HG03378 (cell line): ENCODE data around the gene MAN2A2.
A peak's percentile ranks its signal among the peaks of the same experiment; 100 is the strongest.

ENCODE experiments used
- ATAC-seq: cut with Tn5 transposase; IDR thresholded peaks from one replicate; pipeline ENCODE4 v1.9.1; 2021; ENCODE audit warnings: mild to moderate bottlenecking, moderate library complexity; ENCODE audit not compliant: unreplicated experiment

The MAN2A2 gene

DNA sequence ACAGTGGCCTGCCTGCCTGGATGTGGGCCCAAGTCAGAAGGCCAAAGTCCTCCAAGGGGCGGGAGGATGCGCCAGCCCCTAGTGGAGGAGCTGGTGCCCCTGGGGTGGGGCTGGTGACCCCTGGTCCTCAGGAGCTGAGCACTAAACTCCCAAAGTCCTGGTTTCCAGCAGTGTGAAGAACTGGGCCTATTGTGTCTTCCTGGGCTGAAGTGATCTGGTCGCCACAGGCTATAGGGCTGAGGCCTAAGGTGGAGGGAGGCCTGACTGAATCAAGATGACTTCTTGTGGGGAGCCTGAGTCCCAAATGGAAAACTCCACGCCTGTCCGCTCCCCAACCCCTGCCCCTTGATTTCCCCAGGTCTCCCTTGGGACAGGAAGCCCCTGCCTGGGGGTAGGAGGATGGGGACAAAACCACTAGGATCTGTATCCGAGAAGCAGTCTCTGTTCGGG, 19.6 kb upstream of the MAN2A2 start:
- no peak for ATAC-seq

DNA sequence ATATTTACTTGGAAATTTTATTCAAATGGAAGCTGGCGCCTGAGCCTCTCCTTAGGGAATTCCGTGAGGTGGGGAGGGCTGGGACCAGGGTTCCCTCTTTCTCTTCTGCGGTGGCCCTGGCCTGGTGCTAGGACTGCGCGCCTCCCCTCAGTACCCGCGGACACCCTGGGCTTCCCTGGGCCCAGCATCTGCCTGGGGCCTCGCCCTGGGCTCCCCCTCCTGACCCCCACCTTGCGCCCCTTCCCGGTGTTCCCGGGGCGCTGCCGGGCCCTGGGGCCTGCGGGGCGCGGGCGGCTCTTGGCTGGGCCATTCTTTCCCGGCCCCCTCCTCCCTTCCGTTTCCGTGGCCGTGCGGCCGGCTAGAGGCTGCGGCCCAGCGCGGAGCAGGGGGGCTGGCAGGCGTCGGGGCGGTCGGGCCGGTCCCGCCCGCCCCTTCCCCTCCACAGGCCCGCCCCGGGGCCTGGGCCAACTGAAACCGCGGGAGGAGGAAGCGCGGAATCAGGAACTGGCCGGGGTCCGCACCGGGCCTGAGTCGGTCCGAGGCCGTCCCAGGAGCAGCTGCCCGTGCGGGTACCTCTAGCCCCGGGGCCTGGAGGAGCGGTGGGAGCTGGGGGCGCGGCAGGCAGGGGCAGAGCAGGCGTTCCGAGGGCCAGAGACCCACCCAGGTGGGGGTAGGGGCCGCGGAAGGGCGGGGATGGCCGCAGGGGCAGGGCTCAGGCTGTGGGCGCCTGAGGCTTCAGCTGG, 19.0 kb upstream of the MAN2A2 start, which contains the start of gene FES:
TSS of gene FES (plus strand) at position 529 of the 743 bp plus-strand sequence. CDS start 542 bp downstream, outside the sequence.
- ATAC-seq: no peak

DNA sequence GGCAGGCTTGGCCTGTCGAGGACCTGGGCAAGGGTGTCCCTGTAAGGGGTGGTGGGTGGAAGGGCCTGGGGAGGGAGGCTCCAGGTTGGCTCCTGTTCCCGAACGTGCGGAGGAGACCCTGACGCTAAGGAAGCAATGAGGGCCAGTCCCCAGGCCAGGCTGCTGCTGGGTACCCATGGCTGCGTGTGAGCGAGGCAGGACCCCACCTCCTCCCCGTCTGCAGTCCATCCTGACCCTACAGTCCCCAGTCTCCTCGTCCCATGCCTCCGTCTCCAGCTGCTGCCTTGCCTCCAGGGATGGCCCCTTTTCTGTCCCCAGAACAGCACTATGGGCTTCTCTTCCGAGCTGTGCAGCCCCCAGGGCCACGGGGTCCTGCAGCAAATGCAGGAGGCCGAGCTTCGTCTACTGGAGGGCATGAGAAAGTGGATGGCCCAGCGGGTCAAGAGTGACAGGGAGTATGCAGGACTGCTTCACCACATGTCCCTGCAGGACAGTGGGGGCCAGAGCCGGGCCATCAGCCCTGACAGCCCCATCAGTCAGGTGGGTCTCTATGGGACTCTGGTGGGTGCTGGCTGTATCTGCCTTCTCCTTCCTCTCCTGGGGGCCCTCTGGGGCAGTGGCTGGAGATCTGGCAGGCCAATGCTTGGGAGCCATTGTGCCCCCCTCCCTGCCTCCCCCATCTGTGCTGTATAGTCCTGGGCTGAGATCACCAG, 18.2 kb upstream of the MAN2A2 start:
- no peak for ATAC-seq

DNA sequence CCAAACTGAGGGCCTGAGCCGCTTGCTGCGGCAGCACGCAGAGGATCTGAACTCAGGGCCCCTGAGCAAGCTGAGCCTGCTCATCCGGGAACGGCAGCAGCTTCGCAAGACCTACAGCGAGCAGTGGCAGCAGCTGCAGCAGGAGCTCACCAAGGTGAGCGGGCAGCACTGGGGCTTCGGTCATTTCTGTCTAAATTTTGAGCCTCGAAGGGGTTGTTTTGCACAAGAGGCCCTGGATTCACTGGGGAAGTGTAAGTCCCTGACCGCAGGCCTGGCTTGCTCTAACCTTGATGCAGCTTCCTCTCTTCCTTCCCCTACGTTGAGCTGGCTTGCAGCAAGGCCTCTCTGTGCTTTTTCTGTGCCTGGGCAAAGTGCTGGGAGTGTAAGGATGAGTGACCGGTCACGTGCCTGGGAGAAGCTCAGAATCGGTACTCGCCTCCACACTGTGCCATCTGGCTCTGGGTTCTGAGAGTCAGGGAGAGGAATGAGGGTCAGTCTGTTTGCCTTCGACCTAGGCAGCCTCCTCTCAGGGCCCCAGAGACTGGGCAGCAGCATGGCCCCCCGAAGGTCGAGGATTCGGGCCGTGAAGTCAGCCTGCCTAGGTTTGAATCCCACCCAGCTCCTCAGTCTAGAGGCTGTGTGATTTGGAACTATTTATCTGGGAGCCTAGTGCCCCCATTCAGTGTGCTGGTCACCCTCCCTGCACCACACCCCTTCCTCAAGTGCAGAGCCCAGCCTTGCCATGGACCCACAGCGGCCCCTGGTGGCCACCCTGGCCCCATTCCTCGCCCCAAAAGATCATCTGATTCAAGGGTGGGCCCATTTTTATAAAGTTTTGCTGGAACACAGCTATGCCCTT, 17.4 kb upstream of the MAN2A2 start:
- peak; percentile 49 for ATAC-seq

DNA sequence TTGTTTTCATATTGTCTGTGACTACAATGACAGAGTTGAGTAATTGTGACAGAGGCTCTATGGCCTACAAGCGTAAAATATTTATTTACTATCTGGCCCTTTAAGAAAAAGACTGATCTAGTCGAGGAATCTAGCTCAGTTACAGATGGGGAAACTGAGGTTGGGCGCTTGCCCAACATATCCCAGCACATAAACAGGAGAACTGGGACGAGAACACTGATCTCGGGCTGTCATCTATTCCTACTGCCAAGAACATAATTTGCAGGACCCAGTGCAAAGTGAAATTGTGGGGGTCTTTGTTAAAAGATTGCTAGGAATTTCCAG, 16.8 kb upstream of the MAN2A2 start:
- no peak for ATAC-seq

DNA sequence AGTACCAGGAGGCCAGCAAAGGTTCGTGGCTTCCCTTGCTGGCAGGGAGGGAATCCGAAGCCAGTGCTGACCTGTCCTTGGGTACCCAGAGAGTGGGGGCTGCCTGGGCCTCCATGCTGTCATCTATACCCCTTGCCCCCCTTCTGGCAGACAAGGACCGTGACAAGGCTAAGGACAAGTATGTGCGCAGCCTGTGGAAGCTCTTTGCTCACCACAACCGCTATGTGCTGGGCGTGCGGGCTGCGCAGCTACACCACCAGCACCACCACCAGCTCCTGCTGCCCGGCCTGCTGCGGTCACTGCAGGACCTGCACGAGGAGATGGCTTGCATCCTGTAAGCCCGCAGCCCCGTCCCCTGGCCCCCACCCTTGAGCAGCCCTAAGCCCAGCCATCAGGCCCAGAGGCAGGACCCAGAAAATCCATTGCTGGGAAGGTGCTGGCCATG, 16.0 kb upstream of the MAN2A2 start:
- no peak for ATAC-seq

DNA sequence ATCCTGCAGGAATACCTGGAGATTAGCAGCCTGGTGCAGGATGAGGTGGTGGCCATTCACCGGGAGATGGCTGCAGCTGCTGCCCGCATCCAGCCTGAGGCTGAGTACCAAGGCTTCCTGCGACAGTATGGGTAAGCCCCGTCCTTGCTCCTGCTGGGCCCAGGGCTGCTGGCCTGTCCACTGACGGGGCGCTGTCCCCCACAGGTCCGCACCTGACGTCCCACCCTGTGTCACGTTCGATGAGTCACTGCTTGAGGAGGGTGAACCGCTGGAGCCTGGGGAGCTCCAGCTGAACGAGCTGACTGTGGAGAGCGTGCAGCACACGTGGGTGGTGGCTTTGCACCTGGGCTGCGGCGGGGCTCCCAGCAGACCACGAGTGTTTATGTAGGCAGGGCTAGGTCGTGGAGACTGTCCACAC, 13.8 kb upstream of the MAN2A2 start:
- no peak for ATAC-seq

DNA sequence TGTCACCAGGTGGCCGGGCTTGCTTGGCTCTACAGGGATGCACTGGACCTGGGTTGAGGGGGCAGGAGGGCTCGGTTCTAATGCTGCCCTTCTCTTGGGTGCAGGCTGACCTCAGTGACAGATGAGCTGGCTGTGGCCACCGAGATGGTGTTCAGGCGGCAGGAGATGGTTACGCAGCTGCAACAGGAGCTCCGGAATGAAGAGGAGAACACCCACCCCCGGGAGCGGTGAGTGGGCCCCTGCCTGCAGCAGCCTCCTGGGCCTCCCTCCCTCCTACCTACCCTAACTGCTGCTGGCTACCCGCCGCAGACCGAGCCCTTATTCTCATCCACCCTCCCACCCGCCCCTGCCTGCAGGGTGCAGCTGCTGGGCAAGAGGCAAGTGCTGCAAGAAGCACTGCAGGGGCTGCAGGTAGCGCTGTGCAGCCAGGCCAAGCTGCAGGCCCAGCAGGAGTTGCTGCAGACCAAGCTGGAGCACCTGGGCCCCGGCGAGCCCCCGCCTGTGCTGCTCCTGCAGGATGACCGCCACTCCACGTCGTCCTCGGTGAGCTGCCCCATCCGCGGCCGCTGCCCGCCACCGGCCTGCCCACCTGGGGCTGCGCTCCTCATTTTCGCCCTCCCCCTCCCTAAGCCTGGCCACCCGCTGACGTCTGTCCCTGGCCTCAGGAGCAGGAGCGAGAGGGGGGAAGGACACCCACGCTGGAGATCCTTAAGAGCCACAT, 13.2 kb upstream of the MAN2A2 start:
- no peak for ATAC-seq

DNA sequence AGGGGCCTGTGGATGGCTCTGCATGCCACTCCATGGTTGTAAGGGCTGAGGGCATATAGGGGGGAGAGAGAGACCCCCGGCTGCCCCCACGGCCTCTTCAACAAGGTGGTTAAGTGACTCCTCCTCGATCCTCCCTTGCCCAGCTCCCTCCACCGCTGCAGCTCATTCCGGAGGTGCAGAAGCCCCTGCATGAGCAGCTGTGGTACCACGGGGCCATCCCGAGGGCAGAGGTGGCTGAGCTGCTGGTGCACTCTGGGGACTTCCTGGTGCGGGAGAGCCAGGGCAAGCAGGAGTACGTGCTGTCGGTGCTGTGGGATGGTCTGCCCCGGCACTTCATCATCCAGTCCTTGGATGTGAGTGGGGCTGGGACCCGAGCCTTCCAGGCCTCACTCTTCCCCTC, 12.3 kb upstream of the MAN2A2 start:
- ATAC-seq: no peak

DNA sequence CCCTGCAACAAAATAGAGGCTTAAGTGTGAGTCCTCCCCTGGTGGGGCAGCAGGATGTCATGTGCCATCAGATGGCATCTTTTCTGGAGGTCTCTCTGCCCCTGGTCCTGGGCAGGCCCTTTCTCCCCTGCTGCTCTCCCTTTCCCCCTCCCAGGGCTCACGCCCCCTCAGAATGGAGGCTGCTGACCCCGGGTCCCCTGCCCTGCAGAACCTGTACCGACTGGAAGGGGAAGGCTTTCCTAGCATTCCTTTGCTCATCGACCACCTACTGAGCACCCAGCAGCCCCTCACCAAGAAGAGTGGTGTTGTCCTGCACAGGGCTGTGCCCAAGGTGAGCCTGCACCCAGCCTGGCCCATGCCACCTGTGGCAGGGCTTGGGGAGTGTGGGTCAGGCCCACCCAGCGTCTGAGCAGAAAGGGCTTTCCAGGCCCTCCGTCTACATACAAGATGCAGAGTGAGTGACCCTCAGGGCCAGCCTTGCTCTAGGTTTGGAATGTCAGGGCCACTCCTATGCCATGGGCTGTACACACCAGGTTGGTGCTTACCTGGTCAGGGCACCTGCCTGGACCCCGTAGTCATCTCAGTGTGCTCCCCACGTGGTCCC, 11.7 kb upstream of the MAN2A2 start:
- no peak for ATAC-seq

DNA sequence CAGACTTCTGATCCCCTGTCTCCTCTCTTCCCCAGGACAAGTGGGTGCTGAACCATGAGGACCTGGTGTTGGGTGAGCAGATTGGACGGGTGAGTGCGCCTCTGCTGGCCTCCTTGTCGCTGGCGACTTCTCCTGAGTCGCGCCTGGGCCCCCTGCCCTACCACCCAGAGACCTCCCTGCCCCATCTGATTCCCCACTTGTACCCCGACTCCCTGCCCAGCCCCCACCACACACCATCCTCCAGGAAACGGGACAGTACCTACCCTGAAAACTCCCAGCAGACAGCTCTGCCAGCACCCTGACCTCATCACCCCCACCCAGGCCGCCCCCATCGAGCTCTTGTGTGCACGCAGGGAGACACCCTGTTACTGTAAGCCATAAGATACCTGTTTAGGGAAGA, 11.1 kb upstream of the MAN2A2 start:
- no peak for ATAC-seq

DNA sequence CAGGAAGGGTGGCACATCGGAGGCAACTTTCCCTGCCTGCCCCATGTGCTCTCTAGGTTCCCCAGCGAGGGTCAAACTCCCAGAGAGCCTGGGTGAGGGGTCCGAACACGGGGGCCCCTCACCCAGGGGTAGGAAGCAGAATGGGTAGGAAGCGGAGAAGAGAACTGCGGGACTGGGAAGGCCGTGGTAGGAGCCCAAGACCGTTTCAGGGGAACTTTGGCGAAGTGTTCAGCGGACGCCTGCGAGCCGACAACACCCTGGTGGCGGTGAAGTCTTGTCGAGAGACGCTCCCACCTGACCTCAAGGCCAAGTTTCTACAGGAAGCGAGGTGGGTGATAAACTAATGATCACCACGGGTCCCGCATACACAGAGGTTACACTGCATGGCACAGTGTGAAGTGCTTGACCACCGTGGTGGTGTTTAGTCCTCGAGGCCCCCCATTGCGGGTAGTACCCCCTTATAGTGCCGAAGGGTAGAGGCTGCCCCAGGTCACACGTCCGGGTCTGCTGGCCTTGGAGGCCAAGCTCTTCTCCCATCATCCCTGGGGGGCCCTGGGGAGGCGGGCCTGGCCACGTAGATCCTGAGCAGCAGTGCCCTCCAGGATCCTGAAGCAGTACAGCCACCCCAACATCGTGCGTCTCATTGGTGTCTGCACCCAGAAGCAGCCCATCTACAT, 10.5 kb upstream of the MAN2A2 start:
- ATAC-seq: no peak

DNA sequence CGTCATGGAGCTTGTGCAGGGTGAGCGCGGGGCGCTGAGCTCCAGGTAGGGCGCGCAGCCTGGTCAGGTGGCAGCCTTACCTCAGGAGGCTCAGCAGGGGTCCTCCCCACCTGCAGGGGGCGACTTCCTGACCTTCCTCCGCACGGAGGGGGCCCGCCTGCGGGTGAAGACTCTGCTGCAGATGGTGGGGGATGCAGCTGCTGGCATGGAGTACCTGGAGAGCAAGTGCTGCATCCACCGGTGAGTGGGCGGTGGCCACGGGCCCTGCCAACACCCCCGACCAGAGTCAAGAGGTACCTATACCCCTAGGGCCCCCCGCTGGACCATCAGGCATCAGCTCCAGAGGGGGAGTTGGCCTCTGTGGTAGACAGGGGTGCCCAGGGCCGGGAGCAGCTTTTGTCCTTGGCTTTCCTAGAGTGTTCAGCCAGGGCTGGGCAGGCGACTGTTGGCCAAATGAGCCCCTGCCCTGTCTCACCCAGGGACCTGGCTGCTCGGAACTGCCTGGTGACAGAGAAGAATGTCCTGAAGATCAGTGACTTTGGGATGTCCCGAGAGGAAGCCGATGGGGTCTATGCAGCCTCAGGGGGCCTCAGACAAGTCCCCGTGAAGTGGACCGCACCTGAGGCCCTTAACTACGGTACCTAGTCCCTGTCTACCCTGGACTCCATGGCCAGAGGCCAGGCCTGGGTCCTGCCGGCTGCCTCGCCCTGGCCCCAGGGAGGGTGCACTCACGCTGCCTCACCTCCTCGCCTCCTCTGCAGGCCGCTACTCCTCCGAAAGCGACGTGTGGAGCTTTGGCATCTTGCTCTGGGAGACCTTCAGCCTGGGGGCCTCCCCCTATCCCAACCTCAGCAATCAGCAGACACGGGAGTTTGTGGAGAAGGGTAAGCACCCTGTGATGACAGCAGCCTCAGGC, 9.7 kb upstream of the MAN2A2 start:
- no peak for ATAC-seq

DNA sequence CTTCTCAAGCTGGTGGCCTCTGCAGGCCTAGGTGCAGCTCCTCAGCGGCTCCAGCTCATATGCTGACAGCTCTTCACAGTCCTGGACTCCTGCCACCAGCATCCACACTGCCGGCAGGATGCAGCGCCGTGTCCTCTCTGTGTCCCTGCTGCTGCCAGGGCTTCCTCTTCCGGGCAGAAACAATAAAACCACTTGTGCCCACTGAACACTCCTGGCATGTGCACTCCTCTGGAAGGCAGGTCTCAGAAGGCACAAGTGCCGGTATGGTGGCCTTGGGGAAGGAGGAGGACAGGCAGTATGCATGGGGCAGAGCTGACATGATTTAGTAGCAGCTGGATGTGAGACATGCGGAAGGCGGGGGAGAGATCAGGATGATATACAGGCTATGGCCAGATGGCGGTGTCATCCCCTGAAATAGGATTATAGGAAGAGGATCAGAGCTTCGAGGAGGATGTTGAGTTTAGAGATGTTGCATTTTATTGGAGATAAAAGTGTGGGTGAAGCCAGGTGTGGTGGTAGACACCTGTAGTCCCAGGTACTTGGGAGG, 7.5 kb upstream of the MAN2A2 start:
- ATAC-seq: no peak

DNA sequence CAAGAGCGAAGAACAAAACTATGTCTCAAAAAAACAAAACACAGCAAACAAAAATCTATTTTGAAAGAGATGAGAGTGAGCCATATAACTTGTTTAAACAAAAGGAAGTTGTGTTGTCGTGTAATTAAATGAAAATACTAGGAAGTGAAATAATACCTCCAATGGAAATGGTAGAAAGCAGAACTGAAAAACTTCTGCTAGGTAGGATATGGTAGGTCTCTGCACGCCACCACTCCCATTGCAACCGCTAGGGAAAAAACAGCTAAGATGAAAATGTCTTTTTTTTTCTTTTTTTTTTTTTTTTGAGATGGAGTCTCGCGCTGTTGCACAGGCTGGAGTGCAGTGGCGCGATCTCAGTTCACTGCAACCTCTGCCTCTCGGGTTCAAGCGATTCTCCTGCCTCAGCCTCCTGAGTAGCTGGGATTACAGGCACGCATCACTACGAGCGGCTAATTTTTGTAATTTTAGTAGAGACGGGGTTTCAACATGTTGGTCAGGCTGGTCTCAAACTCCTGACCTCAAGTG, 5.9 kb upstream of the MAN2A2 start:
- peak; percentile 65 for ATAC-seq

DNA sequence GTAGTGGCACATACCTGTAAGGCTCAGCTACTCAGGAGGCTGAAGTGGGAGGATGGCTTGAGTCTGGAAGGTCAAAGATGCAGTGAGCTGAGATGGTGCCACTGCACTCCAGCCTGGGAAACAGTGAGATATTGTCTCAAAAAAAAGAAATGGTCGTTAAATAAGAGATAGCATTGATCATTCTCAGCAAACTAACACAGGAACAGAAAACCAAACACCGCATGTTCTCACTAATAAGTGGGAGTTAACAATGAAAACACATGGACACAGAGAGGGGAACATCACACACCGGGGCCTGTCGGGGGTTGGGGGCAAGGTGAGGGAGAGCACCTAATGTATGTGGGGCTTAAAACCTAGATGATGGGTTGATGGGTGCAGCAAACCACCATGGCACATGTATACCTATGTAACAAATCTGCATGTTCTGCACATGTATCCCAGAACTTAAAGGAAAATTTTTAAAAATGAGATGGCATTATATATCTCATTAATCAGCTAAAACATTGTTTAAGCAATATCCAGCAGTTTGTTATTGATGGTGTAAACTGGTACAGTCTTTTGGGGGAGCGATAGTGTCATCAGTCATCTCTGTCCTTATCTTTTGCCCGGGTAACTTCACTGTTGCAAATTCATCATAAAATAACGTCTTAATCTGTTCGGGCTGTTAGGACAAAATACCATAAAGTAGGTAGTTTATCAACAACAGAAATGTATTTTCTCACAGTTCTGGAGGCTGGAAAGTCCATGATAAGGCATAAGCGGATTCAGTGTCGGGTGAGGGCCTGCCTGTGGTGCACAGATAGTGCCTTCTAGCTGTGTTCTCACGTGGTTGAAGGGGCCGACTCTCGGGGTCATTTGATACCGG, 1.7 kb upstream of the MAN2A2 start:
- ATAC-seq: no peak
